Dendritic cell treated with granulocyte-macrophage colony-stimulating factor and Interleukin-4, amounts not matched to agents 40 ng/mL and 50 ng/mL, for 4 days (primary cell): ENCODE measurements around the gene TBC1D1.
A peak's percentile ranks its signal among the peaks of the same experiment; 100 is the strongest.

ENCODE experiments used
- H3K27ac Mint-ChIP-seq: one replicate; pipeline ENCODE4 v1.8.0; 2022; ENCODE audit warnings: mild to moderate bottlenecking, mixed read lengths
- H3K27me3 Mint-ChIP-seq: one replicate; pipeline ENCODE4 v1.8.0; 2022; ENCODE audit warnings: mild to moderate bottlenecking, mixed read lengths
- H3K36me3 Mint-ChIP-seq: one replicate; pipeline ENCODE4 v1.8.0; 2022; ENCODE audit warnings: low read depth, mixed read lengths
- H3K4me1 Mint-ChIP-seq: one replicate; pipeline ENCODE4 v1.8.0; 2022; ENCODE audit warnings: low read depth, mixed read lengths
- H3K4me3 Mint-ChIP-seq: one replicate; pipeline ENCODE4 v1.8.0; 2022; ENCODE audit warnings: mild to moderate bottlenecking, moderate library complexity, mixed read lengths
- H3K9me3 Mint-ChIP-seq: one replicate; pipeline ENCODE4 v1.8.0; 2022; ENCODE audit warnings: mixed read lengths
- intact Hi-C: fragments of 100-400 bp; cut with micrococcal nuclease; formaldehyde crosslinking; loops from one replicate; pipeline ENCODE4 v1.15.0; 2022

The TBC1D1 gene

DNA sequence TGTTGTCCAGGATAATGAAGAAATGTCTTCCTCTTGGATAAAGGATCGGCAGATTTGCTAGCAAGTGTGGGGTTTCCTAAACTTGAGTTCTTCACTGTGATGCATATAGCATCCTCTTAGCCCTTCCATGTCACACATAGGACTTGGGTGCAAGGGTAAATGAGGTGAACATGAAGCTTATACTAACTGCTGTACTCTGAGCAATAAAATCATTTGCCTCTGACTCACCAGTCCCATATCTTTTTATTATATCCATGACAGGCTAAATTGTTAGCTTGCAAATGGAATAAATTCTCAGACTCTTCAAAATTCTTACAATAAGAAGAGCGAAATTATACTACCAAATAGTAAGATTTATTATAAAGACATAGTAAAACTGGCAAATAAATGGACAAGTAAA lies 14.7 kb upstream of the TBC1D1 start:
- Mint-ChIP-seq H3K4me1 (peaks cover 24% of the 10 kb centered on the region), H3K27me3 (no peaks in the 10 kb centered on the region), H3K27ac (no peak overlapping the region), H3K9me3 (no peaks in the 10 kb centered on the region), H3K4me3 (no peak overlapping the region), H3K36me3 (peaks cover 10% of the 10 kb centered on the region)
- intact Hi-C loops: no loop called here

GRCh38 chr4:37879365-37879764 lies 11.5 kb upstream of the TBC1D1 start:
- no peak overlapping the region for H3K4me3 Mint-ChIP-seq
- no peak overlapping the region for H3K27ac Mint-ChIP-seq
- intact Hi-C loops: no loop called here
- H3K36me3 Mint-ChIP-seq: no peaks in the 10 kb centered on the region
- H3K27me3 Mint-ChIP-seq: no peaks in the 10 kb centered on the region
- no peaks in the 10 kb centered on the region for H3K9me3 Mint-ChIP-seq
- H3K4me1 Mint-ChIP-seq: peaks cover 29% of the 10 kb centered on the region

DNA sequence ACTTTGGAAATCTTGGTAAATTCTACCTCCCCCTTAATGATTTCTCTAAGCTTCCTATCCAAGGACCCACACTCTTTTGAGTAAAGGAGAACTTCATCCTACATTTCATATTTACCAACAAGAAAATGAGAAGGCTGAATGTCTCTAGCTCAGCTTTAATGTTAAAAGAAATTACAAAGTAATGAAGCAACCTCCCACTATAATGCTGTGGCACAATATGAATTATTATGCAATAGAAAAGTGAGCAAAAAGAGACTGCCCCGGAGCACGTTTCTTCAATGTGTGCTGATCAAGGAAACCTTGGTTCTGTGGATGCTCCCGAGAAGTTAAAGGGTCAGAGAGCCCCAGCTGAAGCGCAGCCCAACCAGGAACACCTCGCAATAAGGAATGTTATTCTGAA lies 9.1 kb upstream of the TBC1D1 start:
- Mint-ChIP-seq H3K9me3 (no peaks in the 10 kb centered on the region), H3K27me3 (peaks cover 2% of the 10 kb centered on the region), H3K36me3 (no peaks in the 10 kb centered on the region), H3K4me1 (peaks cover 36% of the 10 kb centered on the region), H3K27ac (no peak overlapping the region), H3K4me3 (no peak overlapping the region)
- intact Hi-C loops: no loop called here

DNA sequence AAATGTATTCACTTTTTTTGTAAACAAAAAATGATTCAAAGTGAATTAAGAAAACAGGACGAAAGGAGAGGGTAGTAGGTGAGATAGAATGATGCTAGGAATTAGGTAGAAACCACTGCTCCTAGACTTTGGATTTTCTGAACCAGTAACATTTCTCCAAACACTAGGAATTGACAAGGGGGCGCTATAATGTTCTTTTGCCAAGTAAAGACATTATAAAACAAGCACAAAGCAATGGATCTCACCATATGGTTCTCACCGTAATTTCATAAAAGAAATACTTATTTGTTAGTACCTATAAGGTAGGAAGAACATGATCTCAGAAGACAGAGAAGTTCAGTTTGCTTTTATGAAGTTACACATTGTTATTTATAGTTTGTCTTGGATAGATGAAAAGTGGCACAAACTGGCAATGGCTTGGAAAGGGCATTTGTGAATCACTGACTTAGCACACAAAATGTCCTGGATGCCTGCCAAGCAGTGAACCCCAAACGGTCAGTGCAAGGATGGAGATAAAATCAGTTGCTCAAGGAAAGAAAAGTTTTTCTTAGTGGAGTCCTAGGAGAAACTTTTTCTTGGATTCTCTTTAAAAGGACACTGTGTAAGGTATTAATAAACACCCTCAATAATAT lies 8.1 kb upstream of the TBC1D1 start:
- Mint-ChIP-seq H3K4me3 (no peak overlapping the region), H3K4me1 (peaks cover 36% of the 10 kb centered on the region), H3K27ac (no peak overlapping the region), H3K36me3 (no peaks in the 10 kb centered on the region), H3K27me3 (peaks cover 2% of the 10 kb centered on the region), H3K9me3 (no peaks in the 10 kb centered on the region)
- intact Hi-C loops: no loop called here

- Mint-ChIP-seq H3K9me3 (no peaks in the 10 kb centered on the region), H3K27me3 (peaks cover 8% of the 10 kb centered on the region), H3K36me3 (no peaks in the 10 kb centered on the region), H3K4me3 (no peak overlapping the region), H3K4me1 (peaks cover 32% of the 10 kb centered on the region), H3K27ac (peak overlapping the region; percentile 34)
- intact Hi-C loops: no loop called here
These were observed 5.9 kb upstream of the TBC1D1 start for GRCh38 chr4:37884855-37885487.

GRCh38 chr4:37885496-37885895 lies 5.4 kb upstream of the TBC1D1 start:
- Mint-ChIP-seq H3K36me3 (no peaks in the 10 kb centered on the region), H3K27me3 (peaks cover 13% of the 10 kb centered on the region), H3K9me3 (no peaks in the 10 kb centered on the region), H3K4me1 (peaks cover 38% of the 10 kb centered on the region), H3K27ac (peak overlapping the region; percentile 34), H3K4me3 (no peak overlapping the region)
- intact Hi-C loops: no loop called here

- Mint-ChIP-seq H3K4me3 (peak overlapping the region; percentile 74), H3K4me1 (peaks cover 37% of the 10 kb centered on the region), H3K27me3 (peaks cover 13% of the 10 kb centered on the region), H3K27ac (peak overlapping the region; percentile 60), H3K9me3 (no peaks in the 10 kb centered on the region), H3K36me3 (no peaks in the 10 kb centered on the region)
- intact Hi-C loops: loop anchor here (10.0 kb wide), 1 partner anchor 65 kb away; the partner anchor contains the start of gene PGM2
These were observed 759 bp upstream of the TBC1D1 start for GRCh38 chr4:37889849-37890800.

- no peaks in the 10 kb centered on the region for H3K9me3 Mint-ChIP-seq
- H3K27ac Mint-ChIP-seq: peak overlapping the region; percentile 60
- no peaks in the 10 kb centered on the region for H3K36me3 Mint-ChIP-seq
- H3K4me3 Mint-ChIP-seq: peak overlapping the region; percentile 74
- H3K27me3 Mint-ChIP-seq: peaks cover 13% of the 10 kb centered on the region
- peaks cover 40% of the 10 kb centered on the region for H3K4me1 Mint-ChIP-seq
- intact Hi-C loops: loop anchor here (10.0 kb wide), 1 partner anchor 67 kb away; the partner anchor contains the start of gene PGM2
These were observed 626 bp downstream of the TBC1D1 start for GRCh38 chr4:37891260-37892159.

DNA sequence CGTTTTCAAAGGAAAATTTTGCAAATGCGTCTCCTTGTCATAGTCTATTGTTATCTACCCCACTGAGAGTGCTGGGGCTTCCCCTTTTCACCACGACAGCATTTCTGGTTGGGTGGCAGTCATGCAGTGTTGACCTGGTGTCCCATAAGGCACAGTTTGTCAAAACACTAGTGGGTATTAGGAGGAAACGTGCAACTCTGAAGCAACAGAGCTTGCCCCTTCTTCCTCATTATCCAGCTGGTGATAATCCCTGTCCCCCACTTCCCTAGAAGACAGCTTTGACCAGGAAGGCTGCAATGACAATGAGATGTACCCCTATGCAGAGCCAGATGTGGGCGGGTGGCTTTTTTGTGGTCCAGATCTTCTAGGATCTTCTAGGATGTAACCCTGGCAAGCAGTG lies 1.8 kb downstream of the TBC1D1 start:
- H3K4me1 Mint-ChIP-seq: peaks cover 45% of the 10 kb centered on the region
- peaks cover 11% of the 10 kb centered on the region for H3K27me3 Mint-ChIP-seq
- no peaks in the 10 kb centered on the region for H3K36me3 Mint-ChIP-seq
- no peak overlapping the region for H3K4me3 Mint-ChIP-seq
- H3K9me3 Mint-ChIP-seq: no peaks in the 10 kb centered on the region
- H3K27ac Mint-ChIP-seq: peak overlapping the region; percentile 72
- intact Hi-C loops: loop anchor here (10.0 kb wide), 1 partner anchor 68 kb away; the partner anchor contains the start of gene PGM2

- Mint-ChIP-seq H3K4me1 (peaks cover 45% of the 10 kb centered on the region), H3K4me3 (no peak overlapping the region), H3K27me3 (peaks cover 11% of the 10 kb centered on the region), H3K9me3 (no peaks in the 10 kb centered on the region), H3K36me3 (no peaks in the 10 kb centered on the region), H3K27ac (peak overlapping the region; percentile 72)
- intact Hi-C loops: loop anchor here (10.0 kb wide), 1 partner anchor 68 kb away; the partner anchor contains the start of gene PGM2
These were observed 2.3 kb downstream of the TBC1D1 start for GRCh38 chr4:37893164-37893563.

DNA sequence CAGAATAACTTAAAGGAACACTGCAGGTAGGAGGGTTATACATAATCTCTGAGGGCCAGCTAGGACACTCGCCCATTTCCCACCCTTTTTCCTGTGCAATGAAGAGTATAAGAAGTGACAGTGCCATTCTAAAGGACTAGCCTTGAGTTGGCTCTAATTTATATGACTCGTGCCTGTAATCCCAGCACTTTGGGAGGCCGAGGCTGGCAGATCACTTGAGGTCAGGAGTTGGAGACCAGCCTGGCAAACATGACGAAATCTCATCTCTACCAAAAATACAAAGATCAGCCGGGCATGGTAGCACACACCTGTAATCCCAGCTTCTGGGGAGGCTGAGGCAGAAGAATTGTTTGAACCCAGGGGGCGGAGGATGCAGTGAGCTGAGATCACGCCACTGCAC lies 4.4 kb downstream of the TBC1D1 start:
- H3K27me3 Mint-ChIP-seq: peaks cover 2% of the 10 kb centered on the region
- no peak overlapping the region for H3K27ac Mint-ChIP-seq
- no peak overlapping the region for H3K4me3 Mint-ChIP-seq
- peaks cover 9% of the 10 kb centered on the region for H3K36me3 Mint-ChIP-seq
- H3K4me1 Mint-ChIP-seq: peaks cover 46% of the 10 kb centered on the region
- intact Hi-C loops: loop anchor here (5.0 to 10.0 kb wide), 2 partner anchors 52 to 70 kb away; partner anchors contain the start of gene PGM2
- no peaks in the 10 kb centered on the region for H3K9me3 Mint-ChIP-seq

DNA sequence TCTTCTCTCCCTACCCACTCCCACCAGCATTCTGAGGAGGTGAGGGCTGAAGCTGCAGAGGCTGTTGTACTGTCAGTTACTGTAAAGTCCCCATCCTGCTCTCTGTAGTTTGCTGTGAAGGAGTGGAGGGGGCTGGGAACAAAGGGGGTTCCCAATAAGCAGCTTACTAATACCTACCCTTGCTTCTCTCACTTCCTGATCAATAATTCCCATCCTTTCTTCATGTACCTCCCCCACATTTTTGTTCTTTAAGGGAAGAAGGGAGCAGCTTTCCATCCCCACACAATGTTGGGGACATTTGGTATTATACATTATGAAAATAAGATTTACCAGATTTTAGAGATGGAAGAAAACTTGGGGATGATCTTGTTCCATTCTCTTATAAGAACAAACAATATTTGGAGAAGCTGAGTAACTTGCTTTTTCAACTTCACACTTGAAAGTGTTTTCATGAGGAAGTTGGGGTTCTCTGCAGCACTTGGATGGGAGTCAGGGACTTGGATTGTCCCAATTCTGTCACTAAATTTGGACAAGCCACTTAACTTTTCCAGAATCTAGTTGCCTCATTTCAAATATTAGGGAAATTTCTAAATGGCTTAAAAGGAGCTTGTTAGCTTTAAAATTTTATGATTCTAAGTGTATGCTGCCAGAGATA lies 5.4 kb downstream of the TBC1D1 start:
- Mint-ChIP-seq H3K4me1 (peaks cover 43% of the 10 kb centered on the region), H3K27me3 (no peaks in the 10 kb centered on the region), H3K27ac (peak overlapping the region; percentile 39), H3K4me3 (no peak overlapping the region), H3K9me3 (no peaks in the 10 kb centered on the region), H3K36me3 (peaks cover 9% of the 10 kb centered on the region)
- intact Hi-C loops: loop anchor here (5.0 to 10.0 kb wide), 2 partner anchors 51 to 72 kb away; partner anchors contain the start of gene PGM2

- no peaks in the 10 kb centered on the region for H3K27me3 Mint-ChIP-seq
These were observed 11.3 kb downstream of the TBC1D1 start for GRCh38 chr4:37902212-37902611.

More at GRCh38 chr4:37902212-37902611, 11.3 kb downstream of the TBC1D1 start:
- H3K36me3 Mint-ChIP-seq: peaks cover 19% of the 10 kb centered on the region
- intact Hi-C loops: no loop called here
- peaks cover 17% of the 10 kb centered on the region for H3K4me1 Mint-ChIP-seq
- H3K9me3 Mint-ChIP-seq: no peaks in the 10 kb centered on the region
- no peak overlapping the region for H3K27ac Mint-ChIP-seq
- no peak overlapping the region for H3K4me3 Mint-ChIP-seq
